SK-N-SH (cell line): Measurements from ENCODE around the gene HYAL2. TPM values are rescaled to one million over a fixed set of nuclear protein-coding genes. Genes with fewer than 3 reads are reported as not detected.

Source experiments
- CTCF ChIA-PET: fragments of 300-600, 350-600 bp; formaldehyde crosslinking; extraction: SDS; loops from one replicate; lab custom pipeline; 2021; lab: Yijun Ruan, JAX
- POLR2A ChIA-PET: fragments of 350-600 bp; sonication (Branson Sonifier 250); formaldehyde crosslinking; extraction: SDS; loops from one replicate; lab custom pipeline; 2020; ENCODE audit warnings: antibody characterized with exemption, inconsistent platforms; lab: Yijun Ruan, JAX
- DNase-seq: peaks from one replicate; pipeline ENCODE4 v3.0.0; 2012
- H2AFZ ChIP-seq: fragments of 200-600 bp; sonication (generic); 2 replicates; pipeline ENCODE4 v1.8.1; 2016; ENCODE audit warnings: antibody characterized with exemption, mild to moderate bottlenecking, low read depth
- H3F3A ChIP-seq: fragments of 200-600 bp; sonication (generic); replicated peaks from 2 replicates; pipeline ENCODE3; 2016; ENCODE audit warnings: antibody characterized with exemption, mild to moderate bottlenecking; ENCODE audit not compliant: insufficient read depth
- H3K27ac ChIP-seq, 2 experiments: fragments of 200-500 bp in 1 of 2; fragments of 200-600 bp in 1 of 2; sonication (Bioruptor generic) in 1 of 2; sonication (generic), shearing (Covaris generic) in 1 of 2; 2 replicates each; pipeline versions ENCODE4 v1.5.1 to v1.6.1; 2014 to 2016; ENCODE audit warnings: low read depth in 2 of 2, inconsistent platforms in 1 of 2, low read length in 1 of 2, mild to moderate bottlenecking in 1 of 2, mixed read lengths in 1 of 2
- H3K27me3 ChIP-seq: fragments of 200-600 bp; sonication (generic), shearing (Covaris generic); 2 replicates; pipeline ENCODE4 v1.6.1; 2016; ENCODE audit warnings: mixed run types; ENCODE audit not compliant: insufficient read depth
- H3K36me3 ChIP-seq, 2 experiments: fragments of 200-500 bp in 1 of 2; fragments of 200-600 bp in 1 of 2; sonication (Bioruptor generic) in 1 of 2; sonication (generic) in 1 of 2; replicated peaks in 1 of 2; 2 replicates each; pipeline versions ENCODE3 to v1.5.1; 2014 to 2016; ENCODE audit warnings: low read length in 1 of 2, mild to moderate bottlenecking in 1 of 2; ENCODE audit not compliant: insufficient read depth in 2 of 2, control insufficient read depth in 1 of 2
- H3K4me1 ChIP-seq, 2 experiments: fragments of 200-500 bp in 1 of 2; fragments of 200-600 bp in 1 of 2; sonication (Bioruptor generic) in 1 of 2; sonication (generic), shearing (Covaris generic) in 1 of 2; 2 replicates each; pipeline versions ENCODE4 v1.5.1 to v1.6.1; 2014 to 2016; ENCODE audit warnings: low read depth in 1 of 2, low read length in 1 of 2, mixed run types in 1 of 2; ENCODE audit not compliant: insufficient read depth in 2 of 2, control insufficient read depth in 1 of 2
- H3K4me2 ChIP-seq: fragments of 200-600 bp; sonication (generic), shearing (Covaris generic); 2 replicates; pipeline ENCODE4 v1.6.1; 2017; ENCODE audit warnings: mixed run types
- H3K4me3 ChIP-seq, 2 experiments: fragments of 200-500 bp in 1 of 2; fragments of 200-600 bp in 1 of 2; sonication (Bioruptor generic) in 1 of 2; sonication (generic), shearing (Covaris generic) in 1 of 2; 2 replicates each; pipeline versions ENCODE4 v1.5.1 to v1.8.1; 2014 to 2016; ENCODE audit warnings: low read depth in 2 of 2, inconsistent platforms in 1 of 2, low read length in 1 of 2, mild to moderate bottlenecking in 1 of 2, mixed read lengths in 1 of 2, moderate library complexity in 1 of 2
- H3K79me2 ChIP-seq: fragments of 200-600 bp; sonication (generic); 2 replicates; pipeline ENCODE4 v1.8.1; 2017; ENCODE audit warnings: mild to moderate bottlenecking; ENCODE audit not compliant: insufficient read depth
- H3K9ac ChIP-seq: fragments of 200-600 bp; sonication (generic); 2 replicates; pipeline ENCODE4 v1.6.1; 2017; ENCODE audit warnings: mixed run types
- H3K9me2 ChIP-seq: fragments of 200-600 bp; sonication (generic); 2 replicates; pipeline ENCODE4 v1.6.1; 2017; ENCODE audit warnings: mixed run types
- H3K9me3 ChIP-seq: fragments of 200-600 bp; sonication (generic); 2 replicates; pipeline ENCODE4 v1.6.1; 2017; ENCODE audit warnings: mixed run types, mild to moderate bottlenecking, moderate library complexity
- H4K20me1 ChIP-seq: fragments of 200-600 bp; sonication (generic); 2 replicates; pipeline ENCODE4 v1.6.1; 2017; ENCODE audit warnings: mild to moderate bottlenecking, mixed run types; ENCODE audit not compliant: insufficient read depth
- CHD2 ChIP-seq: fragments of 150-350 bp; IDR thresholded peaks from 2 replicates; pipeline ENCODE4 v1.6.1; 2018; ENCODE audit warnings: low read length; ENCODE audit not compliant: partially characterized antibody
- CTCF ChIP-seq: fragments of 200-600 bp; sonication (generic); IDR thresholded peaks from 2 replicates; pipeline ENCODE4 v1.6.1; 2017; ENCODE audit warnings: antibody characterized with exemption, mild to moderate bottlenecking, moderate library complexity
- EP300 ChIP-seq, 2 experiments: IDR thresholded peaks; 2 replicates each; pipeline versions ENCODE4 v1.4.0 to v1.6.1; 2012; ENCODE audit warnings: borderline replicate concordance in 1 of 2, low read depth in 1 of 2, low read length in 1 of 2
- EZH2phosphoT487 ChIP-seq: fragments of 200-600 bp; sonication (generic); IDR thresholded peaks from 2 replicates; pipeline ENCODE4 v1.6.1; 2017; ENCODE audit warnings: low read depth, mixed run types, mild to moderate bottlenecking, antibody characterized with exemption, moderate library complexity, borderline replicate concordance
- FOXJ3 ChIP-seq: sonication (generic); formaldehyde crosslinking; IDR thresholded peaks from 2 replicates; pipeline ENCODE4 v1.5.1; 2020; ENCODE audit warnings: mild to moderate bottlenecking, missing genetic modification reagents
- GABPA ChIP-seq: IDR thresholded peaks from 2 replicates; pipeline ENCODE4 v1.4.0; 2012; ENCODE audit warnings: low read depth, mild to moderate bottlenecking
- GATA2 ChIP-seq: sonication (generic); formaldehyde crosslinking; IDR thresholded peaks from 2 replicates; pipeline ENCODE4 v1.5.0; 2020; ENCODE audit warnings: mild to moderate bottlenecking, missing genetic modification reagents
- MAX ChIP-seq: IDR thresholded peaks from 2 replicates; pipeline ENCODE4 v1.4.0; 2012; ENCODE audit warnings: low read depth
- MEF2A ChIP-seq: IDR thresholded peaks from 2 replicates; pipeline ENCODE4 v1.4.0; 2012; ENCODE audit warnings: low read depth, borderline replicate concordance
- MXI1 ChIP-seq: IDR thresholded peaks from 2 replicates; pipeline ENCODE4 v1.6.1; 2012; ENCODE audit warnings: mild to moderate bottlenecking, low read depth, low read length, improper control_type of control experiment
- POLR2AphosphoS5 ChIP-seq: IDR thresholded peaks from 2 replicates; pipeline ENCODE4 v1.6.1; 2012; ENCODE audit warnings: low read depth, low read length
- SIN3A ChIP-seq: IDR thresholded peaks from 2 replicates; pipeline ENCODE4 v1.6.1; 2012; ENCODE audit warnings: low read depth, mild to moderate bottlenecking, low read length, moderate library complexity, borderline replicate concordance
- TCF12 ChIP-seq: IDR thresholded peaks from 2 replicates; pipeline ENCODE4 v1.4.0; 2012
- TEAD4 ChIP-seq: IDR thresholded peaks from 2 replicates; pipeline ENCODE4 v1.4.0; 2012; ENCODE audit warnings: mild to moderate bottlenecking, borderline replicate concordance; ENCODE audit not compliant: insufficient read depth
- USF1 ChIP-seq: IDR thresholded peaks from 2 replicates; pipeline ENCODE4 v1.4.0; 2012; ENCODE audit warnings: low read depth, borderline replicate concordance
- YY1 ChIP-seq: IDR thresholded peaks from 2 replicates; pipeline ENCODE4 v1.4.0; 2012; ENCODE audit warnings: low read depth, mild to moderate bottlenecking
- WGBS: methylation state at CpG from one replicate; pipeline ENCODE4 v1.1.6; 2017; ENCODE audit warnings: low lambda C conversion rate; 5-methylcytosine and 5-hydroxymethylcytosine counted together
- polyA plus RNA-seq, 3 experiments: library from polyadenylated mRNA; depleted of rRNA; stranded (reverse); fragments of >200 nt; gene quantifications; 2 replicates each; pipeline ENCODE4 v1.2.3, GENCODE V29; 2012
- TF ChIP-seq, protein P1 (sequence below): fragments of 150-350 bp; IDR thresholded peaks from 2 replicates; pipeline ENCODE4 v1.6.1; 2016; ENCODE audit warnings: mild to moderate bottlenecking, low read depth, low read length
- TF ChIP-seq, protein P2 (sequence below): IDR thresholded peaks from 2 replicates; pipeline ENCODE4 v1.6.1; 2012; ENCODE audit warnings: mild to moderate bottlenecking, low read depth, low read length, moderate library complexity

HYAL2 gene
- polyA plus RNA-seq, 1 of the 3 experiments (the other 2 are of a cell fraction) = 135 TPM

DNA sequence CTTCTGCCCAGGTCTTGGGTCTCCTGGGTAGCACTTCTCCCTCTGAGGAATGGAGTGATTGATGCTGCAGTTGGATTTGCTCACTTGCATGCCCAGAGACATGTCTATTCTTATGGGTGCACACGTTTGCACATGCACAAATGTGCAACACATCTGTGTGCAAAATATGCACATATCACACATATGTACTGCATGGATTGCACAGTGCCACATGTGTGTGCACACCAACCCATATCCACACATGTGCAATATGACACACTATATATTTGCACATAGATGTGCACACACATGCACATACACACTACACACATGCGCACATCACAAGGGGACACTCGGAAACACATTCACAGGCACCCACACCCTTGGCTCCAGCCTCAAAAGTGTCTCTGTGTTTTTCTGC lies 54.3 kb downstream of the HYAL2 start:
- Histone ChIP-seq H3K9me3 (no peaks in the 10 kb centered on the region), H2AFZ (no peak overlapping the region), H3K9me2 (no peaks in the 10 kb centered on the region), H4K20me1 (no peaks in the 10 kb centered on the region), H3K4me1 (peaks cover 27 to 34% of the 10 kb centered on the region in 2 experiments; a peak in 3 of 4 replicates), H3K27ac (no peak overlapping the region), H3K4me2 (no peak overlapping the region), H3K4me3 (no peak overlapping the region), H3K9ac (no peak overlapping the region), H3K79me2 (no peaks in the 10 kb centered on the region), H3K36me3 (no peaks in the 10 kb centered on the region), H3K27me3 (no peaks in the 10 kb centered on the region), H3F3A (peaks cover 28% of the 10 kb centered on the region)
- WGBS = 59% methylated on average over 3 of the region's 3 CpGs
- ChIA-PET POLR2A (no interaction called here), CTCF (interaction anchor here (0.6 to 6.6 kb wide), 5 partner anchors 8 to 77 kb away, joined by 3 to 49 read pairs (median 9); partner anchors contain the start of gene GNAT1)
- DNase-seq = no peak
- TF ChIP-seq, protein P1, sequence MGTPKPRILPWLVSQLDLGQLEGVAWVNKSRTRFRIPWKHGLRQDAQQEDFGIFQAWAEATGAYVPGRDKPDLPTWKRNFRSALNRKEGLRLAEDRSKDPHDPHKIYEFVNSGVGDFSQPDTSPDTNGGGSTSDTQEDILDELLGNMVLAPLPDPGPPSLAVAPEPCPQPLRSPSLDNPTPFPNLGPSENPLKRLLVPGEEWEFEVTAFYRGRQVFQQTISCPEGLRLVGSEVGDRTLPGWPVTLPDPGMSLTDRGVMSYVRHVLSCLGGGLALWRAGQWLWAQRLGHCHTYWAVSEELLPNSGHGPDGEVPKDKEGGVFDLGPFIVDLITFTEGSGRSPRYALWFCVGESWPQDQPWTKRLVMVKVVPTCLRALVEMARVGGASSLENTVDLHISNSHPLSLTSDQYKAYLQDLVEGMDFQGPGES = no peak
- TF ChIP-seq POLR2AphosphoS5 (no peak), CTCF (no peak), CHD2 (no peak), EZH2phosphoT487 (no peak), YY1 (no peak), FOXJ3 (CRISPR knock-in tag) (no peak), SIN3A (no peak), USF1 (no peak), GABPA (no peak), MEF2A (no peak), TEAD4 (no peak), MAX (no peak), TCF12 (no peak), GATA2 (no peak), MXI1 (no peak), EP300 (IDR thresholded peaks at IDR 0.05; ENCODE audit: borderline replicate concordance in 1 of 2, low read depth in 1 of 2, low read length in 1 of 2) (no peak)
- TF ChIP-seq, protein P2, sequence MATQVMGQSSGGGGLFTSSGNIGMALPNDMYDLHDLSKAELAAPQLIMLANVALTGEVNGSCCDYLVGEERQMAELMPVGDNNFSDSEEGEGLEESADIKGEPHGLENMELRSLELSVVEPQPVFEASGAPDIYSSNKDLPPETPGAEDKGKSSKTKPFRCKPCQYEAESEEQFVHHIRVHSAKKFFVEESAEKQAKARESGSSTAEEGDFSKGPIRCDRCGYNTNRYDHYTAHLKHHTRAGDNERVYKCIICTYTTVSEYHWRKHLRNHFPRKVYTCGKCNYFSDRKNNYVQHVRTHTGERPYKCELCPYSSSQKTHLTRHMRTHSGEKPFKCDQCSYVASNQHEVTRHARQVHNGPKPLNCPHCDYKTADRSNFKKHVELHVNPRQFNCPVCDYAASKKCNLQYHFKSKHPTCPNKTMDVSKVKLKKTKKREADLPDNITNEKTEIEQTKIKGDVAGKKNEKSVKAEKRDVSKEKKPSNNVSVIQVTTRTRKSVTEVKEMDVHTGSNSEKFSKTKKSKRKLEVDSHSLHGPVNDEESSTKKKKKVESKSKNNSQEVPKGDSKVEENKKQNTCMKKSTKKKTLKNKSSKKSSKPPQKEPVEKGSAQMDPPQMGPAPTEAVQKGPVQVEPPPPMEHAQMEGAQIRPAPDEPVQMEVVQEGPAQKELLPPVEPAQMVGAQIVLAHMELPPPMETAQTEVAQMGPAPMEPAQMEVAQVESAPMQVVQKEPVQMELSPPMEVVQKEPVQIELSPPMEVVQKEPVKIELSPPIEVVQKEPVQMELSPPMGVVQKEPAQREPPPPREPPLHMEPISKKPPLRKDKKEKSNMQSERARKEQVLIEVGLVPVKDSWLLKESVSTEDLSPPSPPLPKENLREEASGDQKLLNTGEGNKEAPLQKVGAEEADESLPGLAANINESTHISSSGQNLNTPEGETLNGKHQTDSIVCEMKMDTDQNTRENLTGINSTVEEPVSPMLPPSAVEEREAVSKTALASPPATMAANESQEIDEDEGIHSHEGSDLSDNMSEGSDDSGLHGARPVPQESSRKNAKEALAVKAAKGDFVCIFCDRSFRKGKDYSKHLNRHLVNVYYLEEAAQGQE = no peak
